ENCODE measurements around the gene TREH. TPM values are rescaled to one million over a fixed set of nuclear protein-coding genes. Genes with fewer than 3 reads are reported as not detected.
"Not testable (repeated sequence)": the region's sequence is repeated elsewhere in the genome, so short reads cannot be mapped to it uniquely, and the experiment has no call there.

TREH gene
- total RNA-seq, 2 donors from 2014 or later = 2.4 to 2.8 TPM

DNA sequence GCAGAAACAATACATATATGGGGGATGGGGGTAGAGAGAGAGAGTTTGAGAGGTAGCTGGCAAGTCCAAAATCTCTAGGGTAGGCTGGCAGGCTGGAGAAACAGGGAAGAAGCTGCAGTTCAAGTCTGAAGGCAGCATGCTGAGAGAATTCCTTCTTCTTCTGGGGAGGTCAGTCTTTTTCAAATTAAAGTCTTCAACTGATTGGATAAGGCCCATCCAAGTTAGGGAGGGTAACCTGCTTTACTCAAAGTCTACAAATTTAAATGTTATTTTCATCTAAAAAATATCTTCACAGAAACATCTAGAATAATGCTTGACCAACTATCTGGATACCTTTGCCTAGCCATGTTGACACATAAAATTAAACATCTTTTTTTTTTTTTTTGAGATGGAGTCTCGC is 2.9 kb upstream of the TREH start:
- Histone ChIP-seq H3K27ac (no peak overlapping the region), H3K36me3 (no peaks in the 10 kb centered on the region), H3K4me3 (no peak overlapping the region), H3K9ac (ENCODE audit: low read depth in 2 of 2, low read length in 2 of 2) (no peak overlapping the region), H3K4me1 (no peaks in the 10 kb centered on the region), H3K9me3 (no peaks in the 10 kb centered on the region), H3K27me3 (no peaks in the 10 kb centered on the region)
- TF ChIP-seq, protein P1, sequence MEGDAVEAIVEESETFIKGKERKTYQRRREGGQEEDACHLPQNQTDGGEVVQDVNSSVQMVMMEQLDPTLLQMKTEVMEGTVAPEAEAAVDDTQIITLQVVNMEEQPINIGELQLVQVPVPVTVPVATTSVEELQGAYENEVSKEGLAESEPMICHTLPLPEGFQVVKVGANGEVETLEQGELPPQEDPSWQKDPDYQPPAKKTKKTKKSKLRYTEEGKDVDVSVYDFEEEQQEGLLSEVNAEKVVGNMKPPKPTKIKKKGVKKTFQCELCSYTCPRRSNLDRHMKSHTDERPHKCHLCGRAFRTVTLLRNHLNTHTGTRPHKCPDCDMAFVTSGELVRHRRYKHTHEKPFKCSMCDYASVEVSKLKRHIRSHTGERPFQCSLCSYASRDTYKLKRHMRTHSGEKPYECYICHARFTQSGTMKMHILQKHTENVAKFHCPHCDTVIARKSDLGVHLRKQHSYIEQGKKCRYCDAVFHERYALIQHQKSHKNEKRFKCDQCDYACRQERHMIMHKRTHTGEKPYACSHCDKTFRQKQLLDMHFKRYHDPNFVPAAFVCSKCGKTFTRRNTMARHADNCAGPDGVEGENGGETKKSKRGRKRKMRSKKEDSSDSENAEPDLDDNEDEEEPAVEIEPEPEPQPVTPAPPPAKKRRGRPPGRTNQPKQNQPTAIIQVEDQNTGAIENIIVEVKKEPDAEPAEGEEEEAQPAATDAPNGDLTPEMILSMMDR (IDR thresholded peaks at IDR 0.05) = no peak
- intact Hi-C loops (cut with DNase I) = no loop called here
- DNase-seq = no peak

DNA sequence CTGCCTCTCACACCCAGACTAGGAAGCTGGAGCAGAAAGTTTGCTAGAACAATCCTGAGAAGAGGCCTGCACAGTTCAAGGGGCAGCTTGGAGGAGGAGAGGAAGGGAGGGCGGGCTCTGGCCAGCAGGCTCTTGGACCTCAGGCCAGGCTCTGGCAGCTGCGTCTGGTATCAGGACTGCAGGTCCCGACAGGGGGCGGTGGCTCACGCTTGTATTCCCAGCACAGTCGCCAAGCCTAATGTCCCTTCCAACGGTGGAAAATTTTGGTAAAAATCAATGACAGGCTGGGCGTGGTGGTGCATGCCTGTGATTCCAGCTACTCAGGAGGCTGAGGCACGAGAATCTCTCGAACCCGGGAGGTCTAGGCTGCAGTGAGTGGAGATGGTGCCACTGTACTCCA is 542 bp downstream of the TREH start:
- Histone ChIP-seq H3K4me3 (peak overlapping the region; percentile 9), H3K9ac (ENCODE audit: low read depth in 2 of 2, low read length in 2 of 2) (peak overlapping the region in 1 of 2 donors; percentile 19), H3K27ac (peak overlapping the region; percentile 46)
- intact Hi-C loops (cut with DNase I); H3K9me3 ChIP-seq; H3K36me3 ChIP-seq; H3K4me1 ChIP-seq; H3K27me3 ChIP-seq: not testable (repeated sequence)
- DNase-seq = peak; percentile 61
- TF ChIP-seq, protein P1 (IDR thresholded peaks at IDR 0.05) = peak; percentile 10

DNA sequence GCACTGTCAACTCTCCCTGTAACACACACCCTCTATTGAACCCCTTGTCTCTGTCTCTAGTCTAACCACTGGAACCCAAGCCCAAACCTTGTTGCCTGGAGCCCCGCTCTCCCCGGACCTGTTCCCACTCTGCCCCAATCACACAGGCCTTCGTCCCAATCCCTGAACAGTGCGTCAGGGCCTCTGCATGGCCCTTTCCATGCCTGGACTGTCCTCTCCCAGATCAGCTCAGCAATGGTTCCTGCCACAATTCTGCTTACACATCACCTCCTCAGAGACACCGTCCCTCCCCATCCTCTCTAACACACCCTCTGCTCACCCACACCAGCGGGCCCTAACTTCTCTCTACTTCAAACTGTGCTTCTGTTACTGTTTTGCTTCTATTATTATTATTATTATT is 1.5 kb downstream of the TREH start:
- Histone ChIP-seq H3K9ac (ENCODE audit: low read depth in 2 of 2, low read length in 2 of 2) (no peak overlapping the region), H3K36me3 (no peaks in the 10 kb centered on the region), H3K9me3 (no peaks in the 10 kb centered on the region), H3K4me3 (no peak overlapping the region), H3K4me1 (no peaks in the 10 kb centered on the region), H3K27ac (no peak overlapping the region), H3K27me3 (no peaks in the 10 kb centered on the region)
- TF ChIP-seq, protein P1 (IDR thresholded peaks at IDR 0.05) = no peak
- intact Hi-C loops (cut with DNase I) = no loop called here
- DNase-seq = no peak

DNA sequence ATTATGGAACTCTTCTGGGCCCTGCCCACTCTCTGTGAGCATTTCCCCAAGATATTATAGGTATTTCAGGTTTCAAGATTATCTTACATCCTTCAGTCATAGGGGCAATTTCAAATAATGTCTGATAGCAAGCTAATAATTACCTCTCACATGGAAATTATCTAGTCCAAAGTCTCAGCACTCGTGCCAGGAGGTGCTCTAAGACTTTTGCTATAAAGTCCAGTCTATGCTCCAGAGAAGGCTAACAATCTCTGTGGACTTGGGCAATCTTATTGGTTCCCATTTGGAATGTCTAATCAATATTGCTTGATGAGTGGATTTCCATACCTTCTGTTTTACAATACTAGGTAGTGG is 5.4 kb downstream of the TREH start:
- no peaks in the 10 kb centered on the region for H3K4me1 ChIP-seq
- H3K36me3 ChIP-seq = no peaks in the 10 kb centered on the region
- H3K4me3 ChIP-seq = no peak overlapping the region
- TF ChIP-seq, protein P1 (IDR thresholded peaks at IDR 0.05) = no peak
- no peak overlapping the region for H3K27ac ChIP-seq
- no peaks in the 10 kb centered on the region for H3K27me3 ChIP-seq
- intact Hi-C loops (cut with DNase I) = no loop called here
- no peak overlapping the region for H3K9ac ChIP-seq (ENCODE audit: low read depth in 2 of 2, low read length in 2 of 2)
- DNase-seq = no peak
- H3K9me3 ChIP-seq = no peaks in the 10 kb centered on the region

DNA sequence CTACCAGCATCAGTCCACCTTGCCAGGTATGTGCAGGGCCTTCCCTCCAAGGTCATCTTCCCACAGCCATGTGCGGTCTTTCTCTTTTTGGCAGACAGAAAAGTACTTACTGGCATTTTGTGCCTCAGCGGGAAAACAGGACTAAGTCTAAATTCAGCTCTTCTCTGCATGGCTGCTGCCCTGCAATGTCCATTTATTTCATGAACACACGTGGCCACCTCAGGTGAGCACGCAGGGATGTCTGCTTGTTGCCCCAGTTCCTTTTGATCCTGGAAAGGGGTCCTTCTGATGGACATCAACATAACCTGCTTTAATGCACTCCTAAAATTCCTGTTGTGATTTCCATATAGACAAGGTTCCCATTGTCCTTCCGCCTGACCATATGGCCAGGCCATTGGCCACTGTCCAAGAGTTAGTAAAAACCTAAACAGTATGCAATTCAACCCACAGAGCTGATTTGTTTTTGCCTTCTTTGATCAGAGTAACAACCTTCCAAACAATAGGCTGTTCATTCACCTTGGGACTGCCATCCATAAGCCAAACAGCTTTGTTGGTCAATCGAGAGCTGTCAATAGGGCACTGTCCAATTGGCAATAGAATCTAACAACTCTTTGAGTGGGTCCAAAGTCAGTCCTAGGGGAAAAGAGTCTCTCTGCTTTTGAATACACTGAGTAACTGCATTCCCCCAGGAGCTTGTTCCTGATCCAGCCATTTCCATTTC is 5.9 kb downstream of the TREH start:
- no peak overlapping the region for H3K9ac ChIP-seq (ENCODE audit: low read depth in 2 of 2, low read length in 2 of 2)
- H3K36me3 ChIP-seq = no peaks in the 10 kb centered on the region
- no peaks in the 10 kb centered on the region for H3K27me3 ChIP-seq
- TF ChIP-seq, protein P1 (IDR thresholded peaks at IDR 0.05) = no peak
- DNase-seq = no peak
- intact Hi-C loops (cut with DNase I) = no loop called here
- no peaks in the 10 kb centered on the region for H3K4me1 ChIP-seq
- no peaks in the 10 kb centered on the region for H3K9me3 ChIP-seq
- no peak overlapping the region for H3K4me3 ChIP-seq
- H3K27ac ChIP-seq = no peak overlapping the region
